Upper lobe of left lung (tissue), 4 donors: Measurements from ENCODE around the gene HECA.

Experiments used
- CTCF ChIP-seq, 6 experiments: fragments of 450-650 bp in 4 of 6; fragments of 200-600 bp in 2 of 6; sonication (generic) in 2 of 6; IDR thresholded peaks; one replicate each; pipeline ENCODE4 v1.5.1; 2016 to 2019; ENCODE audit warnings: antibody characterized with exemption in 6 of 6
- POLR2A ChIP-seq, 4 donors: fragments of 450-650 bp; IDR thresholded peaks; one replicate each; pipeline ENCODE4 v1.5.1; 2016 to 2017; ENCODE audit warnings: antibody characterized with exemption in 4 of 4, mild to moderate bottlenecking in 2 of 4
- POLR2AphosphoS5 ChIP-seq, 2 donors: sonication (generic); formaldehyde crosslinking; IDR thresholded peaks; one replicate each; pipeline ENCODE4 v1.5.1; 2017; ENCODE audit warnings: antibody characterized with exemption in 2 of 2

DNA sequence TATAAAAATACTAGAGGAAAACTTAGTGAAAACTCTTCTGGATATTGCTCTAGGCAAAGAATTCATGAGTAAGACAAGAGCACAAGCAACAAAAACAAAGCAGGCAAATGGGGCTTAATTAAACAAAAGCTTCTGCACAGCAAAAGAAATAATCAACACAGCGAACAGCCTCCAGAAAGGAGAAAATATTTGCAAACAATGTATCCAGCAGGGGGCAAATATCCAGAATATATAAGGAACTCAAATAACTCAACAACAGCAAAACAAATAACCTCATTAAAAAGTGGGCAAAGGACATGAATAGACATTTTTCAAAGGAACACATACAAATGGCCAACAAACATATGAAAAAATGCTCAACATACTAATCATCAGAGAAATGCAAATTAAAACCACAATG is 17.1 kb upstream of the HECA start:
- no peak for TF ChIP-seq CTCF (IDR thresholded peaks at IDR 0.05)
- no peak for TF ChIP-seq POLR2A (IDR thresholded peaks at IDR 0.05)
- no peak for TF ChIP-seq POLR2AphosphoS5 (IDR thresholded peaks at IDR 0.05)
